H1 (cell line): ENCODE data around the gene CDADC1. TPM values are rescaled to one million over a fixed set of nuclear protein-coding genes. Genes with fewer than 3 reads are reported as not detected.

Source experiments
- CTCF ChIA-PET: fragments of 300-600 bp; sonication (Branson Sonifier 250); formaldehyde crosslinking; loops from one replicate; lab custom pipeline; 2021; ENCODE audit not compliant: partially characterized antibody; lab: Charles Lee
- POLR2A ChIA-PET: fragments of 300-600 bp; sonication (Branson Sonifier 250); formaldehyde crosslinking; loops from one replicate; lab custom pipeline; 2021; ENCODE audit warnings: inconsistent platforms; ENCODE audit not compliant: partially characterized antibody; lab: Charles Lee
- DNase-seq, 2 experiments: peaks; one replicate each; pipeline versions ENCODE4 v3.0.0 to v3.0.0-alpha.2; 2010 to 2022; ENCODE audit warnings: low spot score in 2 of 2, low read depth in 1 of 2, mixed read lengths in 1 of 2
- FAIRE-seq: peaks from 2 replicates; lab custom pipeline; 2011; peaks lifted over from hg19 to GRCh38; lab: Jason Lieb, UNC
- H2AFZ ChIP-seq: 2 replicates; pipeline ENCODE4 v1.8.1; 2012; ENCODE audit warnings: low read length, inconsistent platforms
- H2AK5ac ChIP-seq: 2 replicates; pipeline ENCODE4 v1.6.1; 2013; ENCODE audit warnings: low read depth, low read length
- H2BK120ac ChIP-seq: replicated peaks from 2 replicates; pipeline ENCODE3; 2013; ENCODE audit warnings: low read depth, low read length, inconsistent platforms
- H2BK12ac ChIP-seq: 2 replicates; pipeline ENCODE4 v1.6.1; 2013; ENCODE audit warnings: low read depth, low read length
- H2BK15ac ChIP-seq: 2 replicates; pipeline ENCODE4 v1.6.1; 2013; ENCODE audit warnings: low read length
- H2BK20ac ChIP-seq: 2 replicates; pipeline ENCODE4 v1.6.1; 2013; ENCODE audit warnings: low read length
- H2BK5ac ChIP-seq: 2 replicates; pipeline ENCODE4 v1.6.1; 2013; ENCODE audit warnings: low read depth, low read length
- H3K14ac ChIP-seq: 2 replicates; pipeline ENCODE4 v1.6.1; 2013; ENCODE audit warnings: inconsistent platforms; ENCODE audit not compliant: insufficient read length
- H3K18ac ChIP-seq: 2 replicates; pipeline ENCODE4 v1.6.1; 2013; ENCODE audit warnings: low read length; ENCODE audit errors: extremely low read depth
- H3K23ac ChIP-seq: 2 replicates; pipeline ENCODE4 v1.6.1; 2013; ENCODE audit warnings: inconsistent platforms; ENCODE audit not compliant: insufficient read length
- H3K23me2 ChIP-seq: 2 replicates; pipeline ENCODE4 v1.6.1; 2013; ENCODE audit warnings: low read depth, low read length
- H3K27ac ChIP-seq: 2 replicates; pipeline ENCODE4 v1.6.1; 2011; ENCODE audit warnings: low read depth, low read length, inconsistent platforms
- H3K27me3 ChIP-seq, 4 experiments: replicated peaks in 1 of 4; 1 replicate in 1 of 4; 2 replicates in 3 of 4; pipeline versions ENCODE4 v1.6.1 to v1.8.1; 2011 to 2013; ENCODE audit warnings: low read length in 3 of 4, mild to moderate bottlenecking in 3 of 4, inconsistent platforms in 2 of 4, mixed read lengths in 2 of 4, moderate library complexity in 1 of 4; ENCODE audit not compliant: control insufficient read depth in 3 of 4, insufficient read depth in 3 of 4; ENCODE audit errors: extremely low read depth in 1 of 4
- H3K36me3 ChIP-seq, 4 experiments: 2 replicates each; pipeline versions ENCODE4 v1.6.1 to v1.8.1; 2011 to 2013; ENCODE audit warnings: mild to moderate bottlenecking in 4 of 4, low read length in 3 of 4, moderate library complexity in 2 of 4, control low read depth in 1 of 4, inconsistent platforms in 1 of 4; ENCODE audit not compliant: insufficient read depth in 4 of 4, control insufficient read depth in 2 of 4
- H3K4ac ChIP-seq: replicated peaks from 2 replicates; pipeline ENCODE3; 2013; ENCODE audit warnings: low read length, low read depth, mixed read lengths, inconsistent platforms; ENCODE audit not compliant: insufficient read length
- H3K4me1 ChIP-seq, 4 experiments: replicated peaks in 1 of 4; 1 replicate in 1 of 4; 2 replicates in 3 of 4; pipeline versions ENCODE4 v1.6.1 to v1.8.1; 2011 to 2013; ENCODE audit warnings: low read length in 3 of 4, inconsistent platforms in 2 of 4, mixed read lengths in 1 of 4; ENCODE audit not compliant: insufficient read depth in 4 of 4, control insufficient read depth in 3 of 4
- H3K4me2 ChIP-seq, 2 experiments: 2 replicates each; pipeline versions ENCODE4 v1.6.1 to v1.8.1; 2011 to 2013; ENCODE audit warnings: low read depth in 2 of 2, low read length in 2 of 2, control low read depth in 1 of 2, inconsistent platforms in 1 of 2, mild to moderate bottlenecking in 1 of 2; ENCODE audit not compliant: insufficient read depth in 1 of 2
- H3K4me3 ChIP-seq, 4 experiments: fragments of 200-600, 300-600 bp in 1 of 4; sonication (generic), shearing (Covaris generic), sonication (Bioruptor Twin) in 1 of 4; 2 replicates each; pipeline versions ENCODE4 v1.5.1 to v1.8.1; 2011 to 2016; ENCODE audit warnings: low read length in 4 of 4, low read depth in 3 of 4, control low read depth in 2 of 4, inconsistent platforms in 2 of 4, mild to moderate bottlenecking in 2 of 4, mixed read lengths in 1 of 4, moderate library complexity in 1 of 4; ENCODE audit not compliant: insufficient read depth in 2 of 4; ENCODE audit errors: extremely low read depth in 1 of 4
- H3K56ac ChIP-seq: replicated peaks from 2 replicates; pipeline ENCODE3; 2013; ENCODE audit warnings: low read depth, mild to moderate bottlenecking, mixed read lengths, low read length, inconsistent platforms; ENCODE audit not compliant: insufficient read length
- H3K79me1 ChIP-seq: 2 replicates; pipeline ENCODE4 v1.6.1; 2013; ENCODE audit warnings: low read depth, low read length, control low read depth
- H3K79me2 ChIP-seq, 2 experiments: 2 replicates each; pipeline versions ENCODE4 v1.6.1 to v1.8.1; 2012 to 2013; ENCODE audit warnings: low read length in 2 of 2, mild to moderate bottlenecking in 2 of 2, inconsistent platforms in 1 of 2; ENCODE audit not compliant: insufficient read depth in 2 of 2, control insufficient read depth in 1 of 2
- H3K9ac ChIP-seq, 4 experiments: replicated peaks in 1 of 4; 1 replicate in 1 of 4; 2 replicates in 3 of 4; pipeline versions ENCODE4 v1.6.1 to v1.8.1; 2011 to 2013; ENCODE audit warnings: low read depth in 3 of 4, low read length in 3 of 4, control low read depth in 2 of 4, mild to moderate bottlenecking in 2 of 4, moderate library complexity in 2 of 4, inconsistent platforms in 1 of 4; ENCODE audit errors: extremely low read depth in 1 of 4
- H3K9me3 ChIP-seq, 2 experiments: 2 replicates each; pipeline versions ENCODE4 v1.6.1 to v1.8.1; 2012 to 2013; ENCODE audit warnings: mild to moderate bottlenecking in 2 of 2, moderate library complexity in 2 of 2, control low read depth in 1 of 2, inconsistent platforms in 1 of 2, low read depth in 1 of 2, low read length in 1 of 2, mixed read lengths in 1 of 2; ENCODE audit not compliant: insufficient read depth in 2 of 2
- H4K20me1 ChIP-seq, 2 experiments: replicated peaks in 1 of 2; 2 replicates each; pipeline versions ENCODE3 to v1.8.1; 2011 to 2013; ENCODE audit warnings: inconsistent platforms in 2 of 2, low read length in 2 of 2, mild to moderate bottlenecking in 1 of 2; ENCODE audit not compliant: insufficient read depth in 2 of 2, control insufficient read depth in 1 of 2
- H4K5ac ChIP-seq: 2 replicates; pipeline ENCODE4 v1.6.1; 2013; ENCODE audit warnings: low read length, low read depth, mixed read lengths, inconsistent platforms; ENCODE audit not compliant: insufficient read length
- H4K8ac ChIP-seq: 2 replicates; pipeline ENCODE4 v1.8.0; 2013; ENCODE audit warnings: mild to moderate bottlenecking, moderate library complexity, low read length, inconsistent platforms; ENCODE audit not compliant: insufficient read depth; ENCODE audit errors: extremely low read depth
- H4K91ac ChIP-seq: replicated peaks from 2 replicates; pipeline ENCODE3; 2013; ENCODE audit warnings: low read length, mixed read lengths, inconsistent platforms; ENCODE audit not compliant: insufficient read length
- BCL11A ChIP-seq, 2 experiments: IDR thresholded peaks; one replicate each; pipeline ENCODE4 v1.6.1; 2011; ENCODE audit warnings: low read depth in 2 of 2, low read length in 2 of 2, mild to moderate bottlenecking in 2 of 2
- BRCA1 ChIP-seq: IDR thresholded peaks from 2 replicates; pipeline ENCODE4 v1.6.1; 2012; ENCODE audit warnings: low read depth, low read length, improper control_type of control experiment
- CBX5 ChIP-seq: fragments of 300-800, 300-1000 bp; sonication (generic); IDR thresholded peaks from 2 replicates; pipeline ENCODE4 v1.7.1; 2016; ENCODE audit warnings: antibody characterized with exemption, low read length, low read depth
- CBX8 ChIP-seq: fragments of 300-800, 300-1000 bp; sonication (generic); IDR thresholded peaks from 2 replicates; pipeline ENCODE4 v1.7.1; 2016; ENCODE audit warnings: low read depth, low read length, borderline replicate concordance
- CHD1 ChIP-seq: IDR thresholded peaks from 2 replicates; pipeline ENCODE4 v1.6.1; 2012; ENCODE audit warnings: low read depth, low read length, improper control_type of control experiment
- CTBP2 ChIP-seq: IDR thresholded peaks from 2 replicates; pipeline ENCODE4 v1.7.0; 2011; ENCODE audit warnings: borderline replicate concordance, mild to moderate bottlenecking, moderate library complexity, mixed read lengths, low read length; ENCODE audit not compliant: insufficient read depth, insufficient read length
- EGR1 ChIP-seq: IDR thresholded peaks from 2 replicates; pipeline ENCODE4 v1.6.1; 2011; ENCODE audit warnings: low read depth, low read length, borderline replicate concordance
- EP300 ChIP-seq, 2 experiments: IDR thresholded peaks; 1 replicate in 1 of 2; 2 replicates in 1 of 2; pipeline ENCODE4 v1.6.1; 2011 to 2012; ENCODE audit warnings: low read depth in 2 of 2, low read length in 2 of 2, mild to moderate bottlenecking in 2 of 2, borderline replicate concordance in 1 of 2, inconsistent platforms in 1 of 2, moderate library complexity in 1 of 2
- HDAC2 ChIP-seq, 2 experiments: fragments of 300-600 bp in 1 of 2; sonication (generic) in 1 of 2; IDR thresholded peaks; 2 replicates each; pipeline ENCODE4 v1.6.1; 2011 to 2012; ENCODE audit warnings: low read depth in 2 of 2, low read length in 2 of 2, mild to moderate bottlenecking in 2 of 2, moderate library complexity in 2 of 2, borderline replicate concordance in 1 of 2, inconsistent platforms in 1 of 2
- POLR2A ChIP-seq, 2 experiments: IDR thresholded peaks; 1 replicate in 1 of 2; 2 replicates in 1 of 2; pipeline ENCODE4 v1.6.1; 2011; ENCODE audit warnings: low read depth in 2 of 2, low read length in 2 of 2, mild to moderate bottlenecking in 2 of 2; ENCODE audit errors: control extremely low read depth in 1 of 2
- RBBP5 ChIP-seq: IDR thresholded peaks from 2 replicates; pipeline ENCODE4 v1.7.1; 2012; ENCODE audit warnings: low read depth, mild to moderate bottlenecking, inconsistent platforms, low read length, moderate library complexity, borderline replicate concordance
- SIN3A ChIP-seq, 2 experiments: IDR thresholded peaks in 1 of 2; conservative IDR thresholded peaks in 1 of 2; 2 replicates each; pipeline ENCODE4 v1.6.1; 2011 to 2012; ENCODE audit warnings: low read length in 2 of 2, improper control_type of control experiment in 1 of 2, low read depth in 1 of 2, mild to moderate bottlenecking in 1 of 2
- SIX5 ChIP-seq: IDR thresholded peaks from 2 replicates; pipeline ENCODE4 v1.6.1; 2011; ENCODE audit warnings: mild to moderate bottlenecking, low read depth, low read length
- SUZ12 ChIP-seq: fragments of 200-600 bp; sonication (generic); IDR thresholded peaks from 2 replicates; pipeline ENCODE4 v1.6.1; 2012; ENCODE audit warnings: mild to moderate bottlenecking, inconsistent platforms, low read length, moderate library complexity, mixed read lengths
- WGBS, 2 experiments: shearing (Covaris generic) in 1 of 2; methylation state at CpG; one replicate each; pipeline versions ENCODE4 v1.1.6 to v1.1.7; 2013 to 2015; ENCODE audit warnings: low lambda C conversion rate in 2 of 2, mixed read lengths in 2 of 2, inconsistent platforms in 1 of 2, low coverage in 1 of 2, missing lambda C conversion rate in 1 of 2; ENCODE audit not compliant: insufficient replicate concordance in 2 of 2, insufficient coverage in 1 of 2, insufficient read length in 1 of 2; ENCODE audit errors: extremely low coverage in 1 of 2, missing lambda C conversion rate in 1 of 2; 5-methylcytosine and 5-hydroxymethylcytosine counted together
- polyA plus RNA-seq, 7 experiments: library from polyadenylated mRNA; depleted of rRNA in 3 of 7; stranded (reverse) in 5 of 7; unstranded in 2 of 7; fragments of >200 nt in 5 of 7; fragments of 200-250 nt in 2 of 7; gene quantifications; 1 replicate in 5 of 7; 2 replicates in 1 of 7; 4 replicates in 1 of 7; pipeline versions ENCODE4 v1.2.1 to v1.2.3, GENCODE V29; 2011 to 2013; ENCODE audit warnings: missing spikeins in 2 of 7, mixed read lengths in 2 of 7
- total RNA-seq: library from RNA; stranded (reverse); fragmentation: NEBNext Ultra II Directional; extraction: Animal tissue kit (Norgen Biotek cat#: 25700); gene quantifications from 2 replicates; pipeline ENCODE4 v1.2.1, GENCODE V29; 2021

The CDADC1 gene
- total and polyA plus RNA-seq, 2 of the 8 experiments (the other 6 are each of a cell fraction or from before 2014, with no cell fraction given) = 0.98 to 2.7 TPM

DNA sequence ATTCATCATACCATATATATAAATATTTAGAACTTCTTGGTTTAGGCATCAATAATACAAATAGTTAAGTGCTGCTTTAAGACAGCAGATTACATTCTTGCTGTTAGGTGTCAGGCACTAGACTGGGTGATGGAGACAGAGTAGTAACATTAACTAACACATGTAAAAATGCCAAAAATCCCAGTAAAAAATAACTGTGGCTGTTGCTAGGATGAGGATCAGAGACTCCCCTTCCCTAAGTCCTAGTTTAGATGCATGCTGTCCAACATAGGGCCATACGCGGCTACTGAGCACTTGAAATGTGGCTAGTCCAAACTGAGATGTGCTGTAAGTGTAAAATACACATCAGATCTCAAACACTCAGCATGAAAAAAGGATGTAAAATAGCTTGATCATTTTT, 94.7 kb downstream of the CDADC1 start:
- Histone ChIP-seq H3K4me2 (no peak overlapping the region), H3K79me1 (no peaks in the 10 kb centered on the region), H3K4ac (no peak overlapping the region), H4K20me1 (no peaks in the 10 kb centered on the region), H3K18ac (no peak overlapping the region), H3K27me3 (no peaks in the 10 kb centered on the region), H3K27ac (no peak overlapping the region), H3K9ac (no peak overlapping the region), H3K79me2 (no peaks in the 10 kb centered on the region), H4K8ac (no peak overlapping the region), H3K23me2 (no peaks in the 10 kb centered on the region; the same call in 1 of the 2 replicates), H3K36me3 (no peaks in the 10 kb centered on the region), H2BK5ac (no peak overlapping the region), H2AK5ac (no peak overlapping the region), H3K56ac (no peak overlapping the region), H3K23ac (no peak overlapping the region), H2BK20ac (no peak overlapping the region), H3K4me1 (no peaks in the 10 kb centered on the region), H2BK15ac (no peak overlapping the region), H4K91ac (no peak overlapping the region), H2AFZ (no peak overlapping the region), H4K5ac (no peak overlapping the region), H2BK120ac (no peak overlapping the region), H3K14ac (no peak overlapping the region), H3K4me3 (no peak overlapping the region), H3K9me3 (no peaks in the 10 kb centered on the region), H2BK12ac (no peak overlapping the region)
- FAIRE-seq = no peak
- 100% methylated on average over 2 of the region's 2 CpGs; no CpG with 5 or more reads in 1 of the 2 experiments for WGBS, 2 experiments
- ChIA-PET POLR2A (no interaction called here), CTCF (no interaction called here)
- DNase-seq = no peak
- TF ChIP-seq EP300 (IDR thresholded peaks at IDR 0.05; ENCODE audit: borderline replicate concordance in 1 of 2, low read depth in 2 of 2, low read length in 2 of 2) (no peak), CTBP2 (no peak), SUZ12 (no peak), CBX8 (no peak), CBX5 (no peak), SIX5 (no peak), BCL11A (IDR thresholded peaks at IDR 0.05; ENCODE audit: low read depth in 2 of 2, low read length in 2 of 2) (no peak), SIN3A (conservative IDR thresholded peaks at IDR 0.05 in 1 of 2, IDR thresholded peaks at IDR 0.05 in 1 of 2; ENCODE audit: low read depth in 1 of 2, low read length in 2 of 2) (no peak), EGR1 (no peak), POLR2A (IDR thresholded peaks at IDR 0.05; ENCODE audit: control extremely low read depth in 1 of 2, low read depth in 2 of 2, low read length in 2 of 2) (no peak), BRCA1 (no peak), HDAC2 (IDR thresholded peaks at IDR 0.05; ENCODE audit: borderline replicate concordance in 1 of 2, low read depth in 2 of 2, low read length in 2 of 2) (no peak), RBBP5 (no peak), CHD1 (no peak)
